NB4 (cell line): ENCODE measurements around the gene KHDRBS1.

Source experiments
- POLR2A ChIP-seq: IDR thresholded peaks from 2 replicates; pipeline ENCODE4 v1.6.1; 2011; ENCODE audit warnings: mild to moderate bottlenecking; ENCODE audit not compliant: insufficient read length; ENCODE audit errors: extremely low read depth
- TF ChIP-seq, protein P1 (sequence below): IDR thresholded peaks from one replicate; pipeline ENCODE4 v1.5.1; 2012; ENCODE audit warnings: low read depth, low read length

DNA sequence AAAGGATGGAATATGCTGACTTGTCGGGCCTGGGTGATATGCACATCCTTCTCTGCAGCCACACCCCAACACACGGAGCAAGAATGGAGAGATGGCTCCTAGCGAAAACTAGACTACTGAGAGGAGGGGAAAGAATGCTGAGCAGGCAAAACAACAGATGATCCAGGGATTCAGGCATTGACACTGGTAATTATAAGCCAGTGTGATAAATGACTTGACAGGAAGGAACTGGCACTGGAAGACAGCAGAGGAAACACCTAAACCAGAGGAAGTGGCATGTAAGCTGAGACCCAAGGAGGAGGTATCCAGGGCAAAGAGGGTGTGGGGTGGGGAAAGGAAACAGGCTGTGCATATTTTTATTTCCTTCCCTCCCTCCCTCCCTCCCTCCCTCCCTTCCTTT is 31.7 kb upstream of the KHDRBS1 start:
- no peak for TF ChIP-seq POLR2A
- TF ChIP-seq, protein P1, sequence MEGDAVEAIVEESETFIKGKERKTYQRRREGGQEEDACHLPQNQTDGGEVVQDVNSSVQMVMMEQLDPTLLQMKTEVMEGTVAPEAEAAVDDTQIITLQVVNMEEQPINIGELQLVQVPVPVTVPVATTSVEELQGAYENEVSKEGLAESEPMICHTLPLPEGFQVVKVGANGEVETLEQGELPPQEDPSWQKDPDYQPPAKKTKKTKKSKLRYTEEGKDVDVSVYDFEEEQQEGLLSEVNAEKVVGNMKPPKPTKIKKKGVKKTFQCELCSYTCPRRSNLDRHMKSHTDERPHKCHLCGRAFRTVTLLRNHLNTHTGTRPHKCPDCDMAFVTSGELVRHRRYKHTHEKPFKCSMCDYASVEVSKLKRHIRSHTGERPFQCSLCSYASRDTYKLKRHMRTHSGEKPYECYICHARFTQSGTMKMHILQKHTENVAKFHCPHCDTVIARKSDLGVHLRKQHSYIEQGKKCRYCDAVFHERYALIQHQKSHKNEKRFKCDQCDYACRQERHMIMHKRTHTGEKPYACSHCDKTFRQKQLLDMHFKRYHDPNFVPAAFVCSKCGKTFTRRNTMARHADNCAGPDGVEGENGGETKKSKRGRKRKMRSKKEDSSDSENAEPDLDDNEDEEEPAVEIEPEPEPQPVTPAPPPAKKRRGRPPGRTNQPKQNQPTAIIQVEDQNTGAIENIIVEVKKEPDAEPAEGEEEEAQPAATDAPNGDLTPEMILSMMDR = no peak
